Hepatocyte (in vitro differentiated cells): ENCODE measurements around the gene PCK1.

ENCODE experiments used
- EZH2 ChIP-seq: fragments of 200-600 bp; sonication (generic); IDR thresholded peaks from 2 replicates; pipeline ENCODE4 v1.6.1; 2016; ENCODE audit warnings: antibody characterized with exemption, mild to moderate bottlenecking, borderline replicate concordance
- TF ChIP-seq, protein P1 (sequence below): fragments of 200-600 bp; sonication (generic); IDR thresholded peaks from 2 replicates; pipeline ENCODE4 v1.5.1; 2016; ENCODE audit warnings: antibody characterized with exemption, mild to moderate bottlenecking; ENCODE audit not compliant: poor library complexity

DNA sequence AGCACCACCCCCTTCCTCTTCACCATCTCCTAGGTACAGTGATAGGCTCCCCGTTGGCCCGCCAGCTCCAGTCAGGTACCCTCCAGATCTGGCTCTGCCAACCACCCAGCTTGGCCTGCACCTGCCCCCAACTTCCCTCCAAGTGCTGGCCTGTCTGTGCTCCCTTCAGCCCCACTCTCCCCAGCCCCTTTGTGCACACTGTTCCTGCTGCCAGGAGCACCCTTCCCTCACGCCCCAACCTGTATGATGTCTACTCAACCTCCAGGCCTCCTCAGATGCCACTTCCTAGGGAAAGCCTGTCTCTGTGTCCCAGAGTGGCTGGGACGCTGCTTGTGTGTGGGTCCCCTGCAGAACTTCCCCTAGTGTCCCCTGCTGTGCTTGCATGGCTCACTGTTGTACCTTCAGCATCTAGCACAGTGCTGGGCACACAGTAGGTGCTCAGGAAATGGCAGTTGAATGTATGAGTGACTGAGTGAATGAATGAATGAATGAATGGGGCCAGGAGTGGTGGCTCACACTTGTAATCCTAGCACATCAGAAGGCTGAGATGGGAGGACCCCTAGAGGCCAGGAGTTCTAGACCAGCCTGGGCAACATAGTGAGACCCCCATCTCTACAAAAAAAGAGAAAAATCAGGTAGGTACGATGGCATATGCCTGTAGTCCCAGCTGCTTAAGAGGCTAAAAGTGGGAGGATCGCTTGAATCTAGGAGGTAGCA, 56.3 kb downstream of the PCK1 start:
- TF ChIP-seq, protein P1, sequence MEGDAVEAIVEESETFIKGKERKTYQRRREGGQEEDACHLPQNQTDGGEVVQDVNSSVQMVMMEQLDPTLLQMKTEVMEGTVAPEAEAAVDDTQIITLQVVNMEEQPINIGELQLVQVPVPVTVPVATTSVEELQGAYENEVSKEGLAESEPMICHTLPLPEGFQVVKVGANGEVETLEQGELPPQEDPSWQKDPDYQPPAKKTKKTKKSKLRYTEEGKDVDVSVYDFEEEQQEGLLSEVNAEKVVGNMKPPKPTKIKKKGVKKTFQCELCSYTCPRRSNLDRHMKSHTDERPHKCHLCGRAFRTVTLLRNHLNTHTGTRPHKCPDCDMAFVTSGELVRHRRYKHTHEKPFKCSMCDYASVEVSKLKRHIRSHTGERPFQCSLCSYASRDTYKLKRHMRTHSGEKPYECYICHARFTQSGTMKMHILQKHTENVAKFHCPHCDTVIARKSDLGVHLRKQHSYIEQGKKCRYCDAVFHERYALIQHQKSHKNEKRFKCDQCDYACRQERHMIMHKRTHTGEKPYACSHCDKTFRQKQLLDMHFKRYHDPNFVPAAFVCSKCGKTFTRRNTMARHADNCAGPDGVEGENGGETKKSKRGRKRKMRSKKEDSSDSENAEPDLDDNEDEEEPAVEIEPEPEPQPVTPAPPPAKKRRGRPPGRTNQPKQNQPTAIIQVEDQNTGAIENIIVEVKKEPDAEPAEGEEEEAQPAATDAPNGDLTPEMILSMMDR = no peak
- TF ChIP-seq EZH2 = no peak
